Astrocyte (in vitro differentiated cells and primary cell): ENCODE measurements around the gene PLIN4. TPM values are rescaled to one million over a fixed set of nuclear protein-coding genes. Genes with fewer than 3 reads are reported as not detected.

Source experiments
- DNase-seq: peaks from one replicate; pipeline ENCODE4 v3.0.0-alpha.2; 2010; ENCODE audit warnings: low read depth
- FAIRE-seq: peaks from 2 replicates; lab custom pipeline; 2011; peaks lifted over from hg19 to GRCh38; lab: Jason Lieb, UNC
- H2AFZ ChIP-seq: 2 replicates; pipeline ENCODE4 v1.6.0; 2012; ENCODE audit warnings: low read depth, low read length, inconsistent platforms
- H3K27ac ChIP-seq: 2 replicates; pipeline ENCODE4 v1.5.1; 2011; ENCODE audit warnings: low read depth, low read length, inconsistent platforms
- H3K27me3 ChIP-seq: 2 replicates; pipeline ENCODE4 v1.6.0; 2011; ENCODE audit warnings: low read length, inconsistent platforms; ENCODE audit not compliant: insufficient read depth
- H3K36me3 ChIP-seq: 2 replicates; pipeline ENCODE4 v1.5.1; 2011; ENCODE audit warnings: low read length, inconsistent platforms; ENCODE audit not compliant: insufficient read depth
- H3K4me1 ChIP-seq: 2 replicates; pipeline ENCODE4 v1.5.1; 2011; ENCODE audit warnings: low read length, inconsistent platforms; ENCODE audit not compliant: insufficient read depth
- H3K4me2 ChIP-seq: 2 replicates; pipeline ENCODE4 v1.6.0; 2012; ENCODE audit warnings: low read length, inconsistent platforms
- H3K4me3 ChIP-seq: 2 replicates; pipeline ENCODE4 v1.5.1; 2011; ENCODE audit warnings: low read depth, mild to moderate bottlenecking, low read length, inconsistent platforms; ENCODE audit not compliant: insufficient read depth
- H3K79me2 ChIP-seq: 2 replicates; pipeline ENCODE4 v1.6.0; 2012; ENCODE audit warnings: mild to moderate bottlenecking, low read length, inconsistent platforms; ENCODE audit not compliant: insufficient read depth
- H3K9ac ChIP-seq: 2 replicates; pipeline ENCODE4 v1.6.0; 2012; ENCODE audit warnings: mild to moderate bottlenecking, low read length, inconsistent platforms
- H3K9me3 ChIP-seq: 2 replicates; pipeline ENCODE4 v1.5.1; 2012; ENCODE audit warnings: low read depth, mild to moderate bottlenecking, low read length, inconsistent platforms; ENCODE audit not compliant: insufficient read depth
- H4K20me1 ChIP-seq: 2 replicates; pipeline ENCODE4 v1.6.0; 2012; ENCODE audit warnings: low read length, inconsistent platforms; ENCODE audit not compliant: insufficient read depth
- H3K27ac Mint-ChIP-seq: one replicate; pipeline ENCODE4 v1.8.0; 2021; ENCODE audit warnings: mild to moderate bottlenecking, mixed read lengths; ENCODE audit not compliant: unreplicated experiment
- H3K27me3 Mint-ChIP-seq: one replicate; pipeline ENCODE4 v1.8.0; 2021; ENCODE audit warnings: low read depth, mixed read lengths; ENCODE audit not compliant: unreplicated experiment
- H3K36me3 Mint-ChIP-seq: one replicate; pipeline ENCODE4 v1.8.0; 2021; ENCODE audit warnings: low read depth, mixed read lengths; ENCODE audit not compliant: unreplicated experiment
- H3K4me1 Mint-ChIP-seq: one replicate; pipeline ENCODE4 v1.8.0; 2021; ENCODE audit warnings: low read depth, mixed read lengths; ENCODE audit not compliant: unreplicated experiment
- H3K4me3 Mint-ChIP-seq: one replicate; pipeline ENCODE4 v1.8.0; 2021; ENCODE audit warnings: mild to moderate bottlenecking, moderate library complexity, mixed read lengths; ENCODE audit not compliant: unreplicated experiment
- H3K9me3 Mint-ChIP-seq: one replicate; pipeline ENCODE4 v1.8.0; 2021; ENCODE audit warnings: mild to moderate bottlenecking, mixed read lengths; ENCODE audit not compliant: unreplicated experiment
- CTCF ChIP-seq: IDR thresholded peaks from 2 replicates; pipeline ENCODE4 v1.5.1; 2011; ENCODE audit warnings: low read depth, mild to moderate bottlenecking, inconsistent platforms, low read length, moderate library complexity; ENCODE audit not compliant: insufficient read depth
- EZH2 ChIP-seq: IDR thresholded peaks from 2 replicates; pipeline ENCODE4 v1.6.1; 2012; ENCODE audit warnings: mild to moderate bottlenecking, low read length, inconsistent platforms; ENCODE audit not compliant: insufficient read depth
- total RNA-seq: library from RNA; stranded (reverse); gene quantifications from 2 replicates; pipeline ENCODE4 v1.2.1, GENCODE V29; 2021

PLIN4 gene
- total RNA-seq, 1 donor from 2014 or later = 0.05 TPM

- Histone ChIP-seq H3K36me3 (peaks cover 13% of the 10 kb centered on the region), H3K9ac (no peak overlapping the region), H3K4me3 (no peak overlapping the region), H3K9me3 (no peaks in the 10 kb centered on the region), H3K27ac (no peak overlapping the region), H4K20me1 (peaks cover 16% of the 10 kb centered on the region), H3K4me2 (no peak overlapping the region), H2AFZ (no peak overlapping the region), H3K4me1 (no peaks in the 10 kb centered on the region), H3K79me2 (peaks cover 8% of the 10 kb centered on the region), H3K27me3 (no peaks in the 10 kb centered on the region)
- FAIRE-seq (no peak), DNase-seq (no peak)
- H3K27ac Mint-ChIP-seq = no peak overlapping the region
- H3K9me3 Mint-ChIP-seq = no peaks in the 10 kb centered on the region
- TF ChIP-seq CTCF (no peak), EZH2 (no peak)
- H3K36me3 Mint-ChIP-seq = peaks cover 11% of the 10 kb centered on the region
- no peak overlapping the region for H3K4me3 Mint-ChIP-seq
- H3K4me1 Mint-ChIP-seq = no peaks in the 10 kb centered on the region
- H3K27me3 Mint-ChIP-seq = no peaks in the 10 kb centered on the region
Observed at GRCh38 chr19:4491446-4491845, 26.8 kb downstream of the PLIN4 start.

DNA sequence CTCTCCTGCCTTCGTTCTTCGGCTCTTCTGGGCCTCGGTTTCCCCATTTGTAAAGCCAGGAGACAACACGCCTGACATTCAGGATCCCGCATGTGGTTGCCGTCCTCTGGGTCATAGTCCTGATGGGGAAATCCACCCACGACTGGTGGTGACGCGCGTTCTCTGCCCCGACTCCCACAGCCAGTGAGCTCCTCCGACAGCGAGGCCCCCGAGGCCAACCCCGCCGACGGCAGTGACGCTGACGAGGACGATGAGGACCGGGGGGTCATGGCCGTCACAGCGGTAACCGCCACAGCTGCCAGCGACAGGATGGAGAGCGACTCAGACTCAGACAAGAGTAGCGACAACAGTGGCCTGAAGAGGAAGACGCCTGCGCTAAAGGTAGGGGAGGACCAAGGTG is 29.8 kb downstream of the PLIN4 start:
- no peak overlapping the region for H3K4me3 Mint-ChIP-seq
- H3K27ac ChIP-seq = no peak overlapping the region
- peaks cover 12% of the 10 kb centered on the region for H3K36me3 Mint-ChIP-seq
- H3K4me1 Mint-ChIP-seq = no peaks in the 10 kb centered on the region
- TF ChIP-seq CTCF (no peak), EZH2 (no peak)
- FAIRE-seq = no peak
- H3K36me3 ChIP-seq = peaks cover 11% of the 10 kb centered on the region
- H3K9ac ChIP-seq = no peak overlapping the region
- peaks cover 16% of the 10 kb centered on the region for H4K20me1 ChIP-seq
- no peak for DNase-seq
- H3K27ac Mint-ChIP-seq = no peak overlapping the region
- no peaks in the 10 kb centered on the region for H3K9me3 ChIP-seq
- H3K4me3 ChIP-seq = no peak overlapping the region
- H3K4me2 ChIP-seq = no peak overlapping the region
- no peaks in the 10 kb centered on the region for H3K27me3 ChIP-seq
- no peak overlapping the region for H2AFZ ChIP-seq
- H3K27me3 Mint-ChIP-seq = no peaks in the 10 kb centered on the region
- peaks cover 13% of the 10 kb centered on the region for H3K79me2 ChIP-seq
- no peaks in the 10 kb centered on the region for H3K4me1 ChIP-seq
- no peaks in the 10 kb centered on the region for H3K9me3 Mint-ChIP-seq

GRCh38 chr19:4487572-4487971 is 30.7 kb downstream of the PLIN4 start:
- H3K4me1 Mint-ChIP-seq = no peaks in the 10 kb centered on the region
- Histone ChIP-seq H3K79me2 (peaks cover 12% of the 10 kb centered on the region), H3K4me2 (no peak overlapping the region), H3K9me3 (no peaks in the 10 kb centered on the region), H3K36me3 (peaks cover 11% of the 10 kb centered on the region), H3K27ac (no peak overlapping the region), H4K20me1 (peaks cover 9% of the 10 kb centered on the region), H3K9ac (no peak overlapping the region), H3K27me3 (no peaks in the 10 kb centered on the region), H2AFZ (no peak overlapping the region), H3K4me1 (no peaks in the 10 kb centered on the region), H3K4me3 (no peak overlapping the region)
- no peak for FAIRE-seq
- H3K9me3 Mint-ChIP-seq = no peaks in the 10 kb centered on the region
- no peak overlapping the region for H3K27ac Mint-ChIP-seq
- H3K4me3 Mint-ChIP-seq = peak overlapping the region; percentile 34
- peaks cover 14% of the 10 kb centered on the region for H3K36me3 Mint-ChIP-seq
- TF ChIP-seq EZH2 = no peak
- no peak for TF ChIP-seq CTCF
- DNase-seq = no peak
- H3K27me3 Mint-ChIP-seq = no peaks in the 10 kb centered on the region
